ENCODE results near the gene BAG5. TPM values are rescaled to one million over a fixed set of nuclear protein-coding genes. Genes with fewer than 3 reads are reported as not detected.

The BAG5 gene
- total RNA-seq, 1 experiment from 2014 or later = 27.0 TPM

GRCh38 chr14:103510724-103511693 lies 51.4 kb downstream of the BAG5 start:
- no peak overlapping the region for H2AFZ ChIP-seq (ENCODE audit: low read depth, low read length, poor library complexity, severe bottlenecking)
- ChIA-PET POLR2A (no interaction called here), CTCF (interaction anchor here (1.4 kb wide), 1 partner anchor 11 kb away, joined by 3 read pairs; no protein-coding TSS in a partner anchor), RAD21 (ENCODE audit: low non-redundant PET in 1 of 2, low total read pairs in 2 of 2, uncharacterized antibody in 2 of 2, unreplicated experiment in 2 of 2) (no interaction called here)
- ATAC-seq = no peak
- BruUV-seq (replicated peaks) = no TSS peak
- H3K79me2 ChIP-seq (ENCODE audit: insufficient read depth, low read length) = no peaks in the 10 kb centered on the region
- H3K9ac ChIP-seq (ENCODE audit: low read length) = no peak overlapping the region
- peaks cover 0 to 9% of the 10 kb centered on the region in 2 experiments; a peak in 2 of 4 replicates for H3K4me1 ChIP-seq (ENCODE audit: control insufficient read depth in 1 of 2, insufficient read depth in 2 of 2, low read length in 2 of 2)
- no peaks in the 10 kb centered on the region for H3K9me2 ChIP-seq (ENCODE audit: insufficient read depth)
- no peak overlapping the region for H3K4me2 ChIP-seq (ENCODE audit: low read length)
- intact Hi-C loops (cut with micrococcal nuclease) = no loop called here
- H3K36me3 ChIP-seq (ENCODE audit: control insufficient read depth in 1 of 2, insufficient read depth in 2 of 2, low read length in 2 of 2) = peaks cover 4% of the 10 kb centered on the region in 2 experiments; a peak in 2 of 4 replicates
- no peaks in the 10 kb centered on the region for H4K20me1 ChIP-seq (ENCODE audit: insufficient read depth)
- DNase-seq (ENCODE audit: low read depth, low spot score) = no peak
- TF ChIP-seq ATF3 (IDR thresholded peaks at IDR 0.05) = no peak
- TF ChIP-seq CBX3 (IDR thresholded peaks at IDR 0.05; ENCODE audit: low read depth) = no peak
- TF ChIP-seq YY1 (IDR thresholded peaks at IDR 0.05; ENCODE audit: extremely low read depth, insufficient replicate concordance, low read depth, low read length) = no peak
- no peaks in the 10 kb centered on the region for H3K27me3 ChIP-seq (ENCODE audit: insufficient read depth, low read length)
- H3K9me3 ChIP-seq (ENCODE audit: control insufficient read depth in 1 of 2, insufficient read depth in 1 of 2, low read depth in 1 of 2, low read length in 2 of 2) = no peaks in the 10 kb centered on the region
- no peak overlapping the region for H3K4me3 ChIP-seq (replicated peaks in 1 of 2; ENCODE audit: low read depth in 1 of 2, low read length in 2 of 2)
- H3K27ac ChIP-seq (ENCODE audit: low read depth, low read length) = no peak overlapping the region

- Histone ChIP-seq H3K9ac (ENCODE audit: low read length) (no peak overlapping the region), H3K27me3 (ENCODE audit: insufficient read depth, low read length) (no peaks in the 10 kb centered on the region), H3K27ac (ENCODE audit: low read depth, low read length) (no peak overlapping the region), H3K36me3 (ENCODE audit: control insufficient read depth in 1 of 2, insufficient read depth in 2 of 2, low read length in 2 of 2) (peaks cover 4 to 8% of the 10 kb centered on the region in 2 experiments; a peak in 2 of 4 replicates), H3K4me3 (replicated peaks in 1 of 2; ENCODE audit: low read depth in 1 of 2, low read length in 2 of 2) (no peak overlapping the region), H3K9me2 (ENCODE audit: insufficient read depth) (no peaks in the 10 kb centered on the region), H3K4me1 (ENCODE audit: control insufficient read depth in 1 of 2, insufficient read depth in 2 of 2, low read length in 2 of 2) (peaks cover 0 to 9% of the 10 kb centered on the region in 2 experiments; a peak in 2 of 4 replicates), H2AFZ (ENCODE audit: low read depth, low read length, poor library complexity, severe bottlenecking) (no peak overlapping the region), H4K20me1 (ENCODE audit: insufficient read depth) (no peaks in the 10 kb centered on the region), H3K4me2 (ENCODE audit: low read length) (no peak overlapping the region), H3K79me2 (ENCODE audit: insufficient read depth, low read length) (no peaks in the 10 kb centered on the region), H3K9me3 (ENCODE audit: control insufficient read depth in 1 of 2, insufficient read depth in 1 of 2, low read depth in 1 of 2, low read length in 2 of 2) (no peaks in the 10 kb centered on the region)
- intact Hi-C loops (cut with micrococcal nuclease) = no loop called here
- DNase-seq (ENCODE audit: low read depth, low spot score) (no peak), ATAC-seq (no peak)
- ChIA-PET RAD21 (ENCODE audit: low non-redundant PET in 1 of 2, low total read pairs in 2 of 2, uncharacterized antibody in 2 of 2, unreplicated experiment in 2 of 2) (no interaction called here), CTCF (interaction anchor here (1.2 to 1.4 kb wide), 2 partner anchors 9 to 10 kb away, joined by 3 to 4 read pairs; no protein-coding TSS in a partner anchor), POLR2A (no interaction called here)
- no TSS peak for BruUV-seq (replicated peaks)
- TF ChIP-seq SP1 (IDR thresholded peaks at IDR 0.05; ENCODE audit: low read depth) = no peak
- no peak for TF ChIP-seq POLR2AphosphoS5 (IDR thresholded peaks at IDR 0.05; ENCODE audit: low read depth, low read length)
- no peak for TF ChIP-seq SRF (IDR thresholded peaks at IDR 0.05; ENCODE audit: low read depth)
- no peak for TF ChIP-seq ZNF274 (IDR thresholded peaks at IDR 0.05; ENCODE audit: low read depth, low read length)
- no peak for TF ChIP-seq EZH2phosphoT487 (IDR thresholded peaks at IDR 0.05; ENCODE audit: borderline replicate concordance)
- no peak for TF ChIP-seq ATF3 (IDR thresholded peaks at IDR 0.05)
These were observed 52.4 kb downstream of the BAG5 start for GRCh38 chr14:103509864-103510723.
